Measurements from ENCODE around the gene CADM2.
"Not testable (repeated sequence)": the region's sequence is repeated elsewhere in the genome, so short reads cannot be mapped to it uniquely, and the experiment has no call there.

The CADM2 gene

GRCh38 chr3:85110393-85110792 lies 151.6 kb downstream of the CADM2 start:
- DNase-seq, result no peak
- H3K36me3 ChIP-seq (ENCODE audit: control insufficient read depth, insufficient read depth, low read length), result no peaks in the 10 kb centered on the region
- no peaks in the 10 kb centered on the region for H3K27me3 ChIP-seq (replicated peaks; ENCODE audit: control insufficient read depth, insufficient read depth, low read length, poor library complexity, severe bottlenecking)
- H3K27ac ChIP-seq (ENCODE audit: insufficient read depth, low read length, poor library complexity, severe bottlenecking), result no peak overlapping the region
- no peak overlapping the region for H3K4me3 ChIP-seq (ENCODE audit: insufficient read depth, low read depth, low read length, poor library complexity, severe bottlenecking)
- no peaks in the 10 kb centered on the region for H3K4me1 ChIP-seq (ENCODE audit: control insufficient read depth, insufficient read depth, low read length, poor library complexity, severe bottlenecking)
- H3K9me3 ChIP-seq (ENCODE audit: control insufficient read depth, low read length), result no peaks in the 10 kb centered on the region

DNA sequence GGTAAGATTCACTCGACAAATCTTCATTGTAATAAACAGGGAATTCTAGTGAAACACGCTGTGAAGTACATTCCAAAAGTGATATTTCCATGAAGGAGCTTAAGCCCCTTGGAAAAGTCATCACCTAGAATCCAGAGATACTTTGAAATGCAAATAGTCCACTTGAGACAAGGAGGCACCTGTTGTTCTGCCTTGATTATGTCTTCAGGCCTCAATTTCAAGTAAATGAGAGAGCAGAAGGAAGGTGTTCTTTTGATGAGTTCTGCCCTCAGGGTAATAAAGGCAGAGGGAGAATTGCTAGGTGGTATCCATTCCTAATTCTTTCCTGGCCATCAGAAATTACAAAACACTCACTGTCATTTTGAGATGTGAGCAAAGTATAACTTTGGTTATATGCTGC lies 162.1 kb downstream of the CADM2 start:
- no peak overlapping the region for H3K4me3 ChIP-seq (ENCODE audit: insufficient read depth, low read depth, low read length, poor library complexity, severe bottlenecking)
- H3K36me3 ChIP-seq (ENCODE audit: control insufficient read depth, insufficient read depth, low read length), result no peaks in the 10 kb centered on the region
- H3K9me3 ChIP-seq (ENCODE audit: control insufficient read depth, low read length), result no peaks in the 10 kb centered on the region
- no peaks in the 10 kb centered on the region for H3K4me1 ChIP-seq (ENCODE audit: control insufficient read depth, insufficient read depth, low read length, poor library complexity, severe bottlenecking)
- DNase-seq, result no peak
- H3K27ac ChIP-seq (ENCODE audit: insufficient read depth, low read length, poor library complexity, severe bottlenecking), result no peak overlapping the region
- H3K27me3 ChIP-seq (replicated peaks; ENCODE audit: control insufficient read depth, insufficient read depth, low read length, poor library complexity, severe bottlenecking), result no peaks in the 10 kb centered on the region

- not testable (repeated sequence) for H3K36me3 ChIP-seq (ENCODE audit: control insufficient read depth, insufficient read depth, low read length); H3K4me1 ChIP-seq (ENCODE audit: control insufficient read depth, insufficient read depth, low read length, poor library complexity, severe bottlenecking); DNase-seq; H3K9me3 ChIP-seq (ENCODE audit: control insufficient read depth, low read length); H3K27me3 ChIP-seq (replicated peaks; ENCODE audit: control insufficient read depth, insufficient read depth, low read length, poor library complexity, severe bottlenecking); H3K4me3 ChIP-seq (ENCODE audit: insufficient read depth, low read depth, low read length, poor library complexity, severe bottlenecking); H3K27ac ChIP-seq (ENCODE audit: insufficient read depth, low read length, poor library complexity, severe bottlenecking)
These were observed 174.1 kb downstream of the CADM2 start for GRCh38 chr3:85132864-85133263.

- not testable (repeated sequence) for H3K36me3 ChIP-seq (ENCODE audit: control insufficient read depth, insufficient read depth, low read length); H3K27ac ChIP-seq (ENCODE audit: insufficient read depth, low read length, poor library complexity, severe bottlenecking); H3K4me3 ChIP-seq (ENCODE audit: insufficient read depth, low read depth, low read length, poor library complexity, severe bottlenecking); H3K27me3 ChIP-seq (replicated peaks; ENCODE audit: control insufficient read depth, insufficient read depth, low read length, poor library complexity, severe bottlenecking); H3K4me1 ChIP-seq (ENCODE audit: control insufficient read depth, insufficient read depth, low read length, poor library complexity, severe bottlenecking); DNase-seq; H3K9me3 ChIP-seq (ENCODE audit: control insufficient read depth, low read length)
These were observed 175.1 kb downstream of the CADM2 start for GRCh38 chr3:85133691-85134420.

GRCh38 chr3:85142626-85143025 lies 183.8 kb downstream of the CADM2 start:
- no peak for DNase-seq
- H3K27ac ChIP-seq (ENCODE audit: insufficient read depth, low read length, poor library complexity, severe bottlenecking), result no peak overlapping the region
- H3K4me3 ChIP-seq (ENCODE audit: insufficient read depth, low read depth, low read length, poor library complexity, severe bottlenecking), result no peak overlapping the region

DNA sequence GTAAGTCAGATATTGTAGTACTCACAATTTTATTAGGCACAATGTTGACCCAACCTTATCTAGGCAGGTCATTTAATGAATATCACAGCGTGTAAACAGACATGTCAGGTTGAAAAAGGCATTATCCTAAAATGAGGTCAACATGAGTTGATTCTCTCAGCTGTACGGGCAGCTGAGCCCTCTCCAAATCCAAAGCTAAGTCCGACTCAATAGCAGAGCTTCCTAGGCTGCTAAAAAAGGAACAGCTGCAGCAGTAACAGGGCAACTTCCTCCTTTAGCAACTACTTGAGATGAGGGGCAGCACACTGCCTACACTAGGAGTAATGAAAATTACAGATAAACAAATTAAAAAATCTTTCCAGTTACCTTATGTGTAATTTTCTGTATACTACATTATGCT lies 189.2 kb downstream of the CADM2 start:
- no peak overlapping the region for H3K27ac ChIP-seq (ENCODE audit: insufficient read depth, low read length, poor library complexity, severe bottlenecking)
- no peak overlapping the region for H3K4me3 ChIP-seq (ENCODE audit: insufficient read depth, low read depth, low read length, poor library complexity, severe bottlenecking)
- DNase-seq, result no peak
- no peaks in the 10 kb centered on the region for H3K4me1 ChIP-seq (ENCODE audit: control insufficient read depth, insufficient read depth, low read length, poor library complexity, severe bottlenecking)
- H3K36me3 ChIP-seq (ENCODE audit: control insufficient read depth, insufficient read depth, low read length), result no peaks in the 10 kb centered on the region
- no peaks in the 10 kb centered on the region for H3K27me3 ChIP-seq (replicated peaks; ENCODE audit: control insufficient read depth, insufficient read depth, low read length, poor library complexity, severe bottlenecking)
- H3K9me3 ChIP-seq (ENCODE audit: control insufficient read depth, low read length), result no peaks in the 10 kb centered on the region

More at GRCh38 chr3:85142626-85143025, 183.8 kb downstream of the CADM2 start:
- Histone ChIP-seq H3K36me3 (ENCODE audit: control insufficient read depth, insufficient read depth, low read length) (no peaks in the 10 kb centered on the region), H3K4me1 (ENCODE audit: control insufficient read depth, insufficient read depth, low read length, poor library complexity, severe bottlenecking) (no peaks in the 10 kb centered on the region), H3K27me3 (replicated peaks; ENCODE audit: control insufficient read depth, insufficient read depth, low read length, poor library complexity, severe bottlenecking) (no peaks in the 10 kb centered on the region), H3K9me3 (ENCODE audit: control insufficient read depth, low read length) (no peaks in the 10 kb centered on the region)

DNA sequence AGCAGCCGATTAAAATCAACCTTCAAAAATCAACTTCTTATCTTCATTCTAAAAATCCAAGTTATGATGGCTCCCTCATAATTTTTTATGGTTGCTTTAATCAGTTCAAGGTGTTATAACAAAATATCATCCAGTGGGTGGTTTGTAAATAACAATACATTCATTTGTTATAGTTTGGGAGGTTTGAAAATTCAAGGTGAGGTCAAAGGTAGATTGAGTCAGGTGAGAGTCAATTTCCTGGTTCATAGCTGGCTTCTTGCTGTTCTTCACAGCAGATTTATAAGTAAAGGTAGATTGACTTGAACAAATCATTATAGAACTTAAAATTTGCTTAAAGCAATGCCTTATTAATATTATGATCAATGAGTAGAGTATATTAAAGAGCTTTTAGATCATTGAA lies 192.8 kb downstream of the CADM2 start:
- H3K4me1 ChIP-seq (ENCODE audit: control insufficient read depth, insufficient read depth, low read length, poor library complexity, severe bottlenecking), result no peaks in the 10 kb centered on the region
- no peaks in the 10 kb centered on the region for H3K27me3 ChIP-seq (replicated peaks; ENCODE audit: control insufficient read depth, insufficient read depth, low read length, poor library complexity, severe bottlenecking)
- H3K9me3 ChIP-seq (ENCODE audit: control insufficient read depth, low read length), result no peaks in the 10 kb centered on the region
- H3K36me3 ChIP-seq (ENCODE audit: control insufficient read depth, insufficient read depth, low read length), result no peaks in the 10 kb centered on the region
- no peak for DNase-seq
- H3K4me3 ChIP-seq (ENCODE audit: insufficient read depth, low read depth, low read length, poor library complexity, severe bottlenecking), result no peak overlapping the region
- H3K27ac ChIP-seq (ENCODE audit: insufficient read depth, low read length, poor library complexity, severe bottlenecking), result no peak overlapping the region

- H3K27me3 ChIP-seq (replicated peaks; ENCODE audit: control insufficient read depth, insufficient read depth, low read length, poor library complexity, severe bottlenecking); DNase-seq; H3K27ac ChIP-seq (ENCODE audit: insufficient read depth, low read length, poor library complexity, severe bottlenecking); H3K9me3 ChIP-seq (ENCODE audit: control insufficient read depth, low read length); H3K4me3 ChIP-seq (ENCODE audit: insufficient read depth, low read depth, low read length, poor library complexity, severe bottlenecking); H3K36me3 ChIP-seq (ENCODE audit: control insufficient read depth, insufficient read depth, low read length); H3K4me1 ChIP-seq (ENCODE audit: control insufficient read depth, insufficient read depth, low read length, poor library complexity, severe bottlenecking): not testable (repeated sequence)
These were observed 194.5 kb downstream of the CADM2 start for GRCh38 chr3:85153279-85153678.

DNA sequence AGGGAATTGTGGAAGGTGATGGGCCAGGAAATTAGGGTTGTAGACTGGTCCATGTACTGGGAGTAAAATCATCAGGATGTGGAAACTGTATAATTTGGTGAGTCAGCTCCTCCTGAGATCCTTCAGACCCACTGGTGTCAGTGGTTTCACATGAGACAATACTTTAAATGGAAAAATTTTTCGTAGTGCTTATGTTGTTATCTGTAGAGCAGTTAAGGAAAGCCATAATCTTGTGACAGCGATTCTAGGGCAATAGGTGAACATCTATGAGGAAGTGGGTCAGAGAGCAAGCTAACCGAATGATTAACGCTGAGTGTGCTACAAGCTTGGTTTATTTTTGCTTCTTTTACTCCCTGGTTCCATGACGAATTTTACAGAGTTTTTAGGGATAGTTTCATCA lies 200.6 kb downstream of the CADM2 start:
- DNase-seq, result no peak
- H3K27ac ChIP-seq (ENCODE audit: insufficient read depth, low read length, poor library complexity, severe bottlenecking), result no peak overlapping the region
- no peaks in the 10 kb centered on the region for H3K4me1 ChIP-seq (ENCODE audit: control insufficient read depth, insufficient read depth, low read length, poor library complexity, severe bottlenecking)
- H3K36me3 ChIP-seq (ENCODE audit: control insufficient read depth, insufficient read depth, low read length), result no peaks in the 10 kb centered on the region
- H3K9me3 ChIP-seq (ENCODE audit: control insufficient read depth, low read length), result no peaks in the 10 kb centered on the region
- no peak overlapping the region for H3K4me3 ChIP-seq (ENCODE audit: insufficient read depth, low read depth, low read length, poor library complexity, severe bottlenecking)
- no peaks in the 10 kb centered on the region for H3K27me3 ChIP-seq (replicated peaks; ENCODE audit: control insufficient read depth, insufficient read depth, low read length, poor library complexity, severe bottlenecking)

- H3K4me1 ChIP-seq (ENCODE audit: control insufficient read depth, insufficient read depth, low read length, poor library complexity, severe bottlenecking), result no peaks in the 10 kb centered on the region
- DNase-seq, result no peak
- no peak overlapping the region for H3K27ac ChIP-seq (ENCODE audit: insufficient read depth, low read length, poor library complexity, severe bottlenecking)
- H3K9me3 ChIP-seq (ENCODE audit: control insufficient read depth, low read length), result no peaks in the 10 kb centered on the region
- no peaks in the 10 kb centered on the region for H3K27me3 ChIP-seq (replicated peaks; ENCODE audit: control insufficient read depth, insufficient read depth, low read length, poor library complexity, severe bottlenecking)
- no peaks in the 10 kb centered on the region for H3K36me3 ChIP-seq (ENCODE audit: control insufficient read depth, insufficient read depth, low read length)
- no peak overlapping the region for H3K4me3 ChIP-seq (ENCODE audit: insufficient read depth, low read depth, low read length, poor library complexity, severe bottlenecking)
These were observed 202.8 kb downstream of the CADM2 start for GRCh38 chr3:85161544-85161943.
